Hematopoietic multipotent progenitor cell treated with erythropoietin and hydrocortisone succinate and interleukin-3 and kit ligand, for 8 days (in vitro differentiated cells): Measurements from ENCODE around the gene RAB28.
"Not testable (repeated sequence)": the region's sequence is repeated elsewhere in the genome, so short reads cannot be mapped to it uniquely, and the experiment has no call there.

Experiments used
- DNase-seq: peaks from one replicate; pipeline ENCODE4 v3.0.0-alpha.2; 2015

The RAB28 gene

DNA sequence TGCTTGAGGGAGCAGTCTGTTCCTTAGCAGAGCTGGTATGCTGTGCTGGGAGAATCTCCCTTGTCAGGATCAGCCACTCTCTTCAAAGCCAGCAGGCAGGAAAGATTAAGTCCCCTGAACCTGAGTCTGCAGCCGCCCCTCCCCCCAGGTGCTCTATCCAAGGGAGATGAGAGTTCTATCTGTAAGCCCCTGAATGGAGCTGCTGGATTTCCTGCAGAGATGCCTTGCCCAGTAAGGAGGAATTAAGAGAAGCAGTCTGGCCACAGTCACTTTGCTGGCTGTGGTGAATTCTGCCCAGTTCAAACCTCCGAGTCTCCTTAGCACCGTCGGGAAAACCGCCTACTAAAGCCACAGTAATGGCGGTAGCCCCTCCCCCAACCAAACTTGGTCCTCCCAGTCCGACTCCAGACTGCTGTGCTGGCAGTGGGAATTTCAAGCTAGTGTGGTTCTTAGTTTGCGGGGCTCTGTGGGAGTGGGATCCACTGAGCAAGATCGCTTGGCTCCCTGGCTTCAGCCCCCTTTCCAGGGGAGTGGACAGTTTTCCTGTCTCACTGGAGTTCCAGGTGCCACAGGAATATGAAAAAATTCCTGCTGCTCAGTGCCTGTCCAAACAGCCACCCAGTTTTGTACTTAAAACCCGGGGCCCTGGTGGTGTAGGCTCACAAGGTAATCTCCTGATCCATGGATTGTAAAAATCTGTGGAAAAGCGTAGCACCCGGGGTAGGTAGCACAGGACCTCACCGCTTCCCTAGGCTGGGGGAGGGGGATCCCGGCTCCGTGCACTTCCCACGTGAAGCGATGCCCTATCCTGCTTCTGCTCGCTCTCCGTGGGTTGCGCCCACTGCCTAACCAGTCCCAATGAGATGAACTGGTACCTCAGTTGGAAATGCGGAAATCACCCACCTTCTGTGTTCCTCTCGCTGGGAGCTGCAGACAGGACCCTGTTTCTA lies 38.0 kb downstream of the RAB28 start:
- DNase-seq: no peak

DNA sequence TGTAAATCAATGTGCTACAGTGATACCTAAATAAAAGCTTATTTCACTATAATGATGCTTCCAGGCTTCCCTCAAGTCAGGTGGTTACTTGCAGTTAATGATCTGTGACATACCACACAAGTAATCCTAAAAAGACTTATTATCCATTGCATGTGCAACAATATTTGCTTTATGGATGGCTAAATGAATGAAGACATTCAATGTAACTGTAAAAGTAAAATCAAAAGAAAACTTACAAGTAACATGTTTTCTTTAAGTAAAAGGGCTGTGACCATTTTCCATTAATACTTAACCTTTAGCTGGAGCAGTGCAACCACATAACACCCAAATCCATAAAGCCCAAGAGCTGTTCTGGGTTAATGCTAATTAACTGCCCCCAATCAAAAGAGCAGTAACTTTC lies 42.6 kb downstream of the RAB28 start:
- no peak for DNase-seq

DNA sequence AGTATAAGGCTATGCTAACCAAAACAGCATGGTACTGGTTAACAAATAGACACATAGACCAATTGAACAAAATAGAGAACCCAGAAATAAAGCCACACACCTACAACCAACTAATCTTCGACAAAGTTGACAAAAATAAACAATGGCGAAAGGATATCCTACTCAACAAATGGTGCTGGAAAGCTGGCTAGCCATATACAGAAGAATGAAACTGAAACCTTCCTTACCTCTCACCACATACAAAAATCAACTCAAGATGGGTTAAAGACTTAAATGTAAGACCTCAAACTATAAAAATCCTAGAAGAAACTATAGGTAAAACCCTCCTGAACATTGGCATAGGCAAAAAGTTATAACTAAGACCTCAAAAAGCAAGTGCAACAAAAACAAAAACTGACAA lies 47.2 kb downstream of the RAB28 start:
- no peak for DNase-seq

DNA sequence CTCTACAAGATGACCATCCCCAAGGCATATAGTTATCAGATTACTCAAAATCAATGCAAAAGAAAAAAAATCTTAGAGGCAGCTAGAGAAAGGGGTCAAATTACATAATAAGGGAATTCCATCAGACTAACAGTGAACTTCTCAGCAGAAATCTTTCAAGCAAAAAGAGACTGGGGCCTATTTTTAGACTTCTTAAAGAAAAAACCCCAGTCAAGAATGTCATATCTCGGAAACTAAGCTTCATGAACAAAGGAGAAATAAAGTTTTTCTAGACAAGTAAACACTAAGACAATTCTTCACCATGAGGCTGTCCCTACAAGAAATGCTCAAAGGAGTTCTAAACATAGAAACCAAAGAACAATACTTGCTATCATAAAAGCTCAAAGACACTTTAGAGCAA lies 51.7 kb downstream of the RAB28 start:
- no peak for DNase-seq

DNA sequence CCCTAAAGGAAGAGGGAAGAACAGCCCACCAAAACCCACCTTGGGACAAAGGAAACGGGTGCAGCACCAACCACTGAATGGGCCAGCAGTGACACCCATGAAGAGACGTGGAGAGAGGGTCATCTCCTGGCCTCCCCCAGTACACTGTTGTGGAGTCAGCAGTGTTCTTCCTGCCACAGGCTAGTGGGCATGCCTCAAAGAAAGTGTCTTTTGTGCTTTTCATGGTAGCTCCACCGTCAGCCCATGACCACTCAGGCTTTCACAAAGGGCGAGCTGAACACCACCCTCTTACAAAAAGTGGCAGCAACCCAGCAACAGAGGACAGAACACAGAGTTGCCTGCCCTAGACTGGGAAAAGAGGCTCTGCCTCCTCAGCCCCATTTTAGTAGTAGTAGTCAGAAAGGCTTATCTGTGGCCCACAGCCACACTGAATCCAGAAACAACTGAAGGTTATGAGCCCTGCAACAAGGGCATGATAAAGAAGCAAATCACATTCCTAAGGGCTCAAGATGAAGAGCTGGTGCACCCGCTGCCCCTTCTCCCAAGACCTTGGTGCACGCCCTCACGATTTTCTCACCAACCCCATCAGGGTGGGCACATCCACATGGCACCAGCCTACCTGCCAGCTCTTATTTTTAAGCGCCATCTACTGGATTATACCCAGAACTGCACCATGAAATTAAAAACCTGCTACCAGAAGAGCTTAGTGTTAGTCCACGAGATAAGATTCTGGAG lies 53.1 kb downstream of the RAB28 start:
- peak; percentile 60 for DNase-seq

DNA sequence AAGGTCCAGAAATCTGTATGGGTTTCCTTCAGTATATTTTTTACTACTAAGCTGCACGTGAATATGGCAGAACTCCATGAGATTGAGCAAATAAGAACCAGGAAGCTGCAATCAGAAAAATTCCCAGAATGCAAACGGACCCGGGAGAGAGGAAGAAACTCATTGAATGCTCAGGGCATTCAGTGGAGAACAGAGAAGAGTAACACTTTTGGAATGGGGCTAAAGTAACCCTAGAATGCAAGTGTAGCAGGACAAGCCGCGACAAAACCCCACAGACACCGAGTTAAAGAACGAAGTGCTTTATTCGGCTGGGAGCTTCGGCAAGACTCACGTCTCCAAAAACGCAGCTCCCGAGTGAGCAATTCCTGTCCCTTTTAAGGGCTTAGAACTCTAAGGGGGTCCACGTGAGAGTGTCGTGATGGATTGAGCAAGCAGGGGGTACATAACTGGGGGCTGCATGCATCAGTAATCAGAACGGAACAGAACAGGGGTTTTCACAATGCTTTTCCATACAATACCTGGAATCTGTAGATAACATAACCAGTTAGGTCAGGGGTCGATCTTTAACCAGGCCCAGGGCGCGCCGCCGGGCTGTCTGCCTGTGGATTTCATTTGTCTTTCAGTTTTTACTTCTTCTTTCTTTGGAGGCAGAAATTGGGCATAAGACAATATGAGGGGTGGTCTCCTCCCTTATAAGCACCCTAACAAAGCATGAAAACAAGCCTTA lies 56.4 kb downstream of the RAB28 start:
- no peak for DNase-seq

DNA sequence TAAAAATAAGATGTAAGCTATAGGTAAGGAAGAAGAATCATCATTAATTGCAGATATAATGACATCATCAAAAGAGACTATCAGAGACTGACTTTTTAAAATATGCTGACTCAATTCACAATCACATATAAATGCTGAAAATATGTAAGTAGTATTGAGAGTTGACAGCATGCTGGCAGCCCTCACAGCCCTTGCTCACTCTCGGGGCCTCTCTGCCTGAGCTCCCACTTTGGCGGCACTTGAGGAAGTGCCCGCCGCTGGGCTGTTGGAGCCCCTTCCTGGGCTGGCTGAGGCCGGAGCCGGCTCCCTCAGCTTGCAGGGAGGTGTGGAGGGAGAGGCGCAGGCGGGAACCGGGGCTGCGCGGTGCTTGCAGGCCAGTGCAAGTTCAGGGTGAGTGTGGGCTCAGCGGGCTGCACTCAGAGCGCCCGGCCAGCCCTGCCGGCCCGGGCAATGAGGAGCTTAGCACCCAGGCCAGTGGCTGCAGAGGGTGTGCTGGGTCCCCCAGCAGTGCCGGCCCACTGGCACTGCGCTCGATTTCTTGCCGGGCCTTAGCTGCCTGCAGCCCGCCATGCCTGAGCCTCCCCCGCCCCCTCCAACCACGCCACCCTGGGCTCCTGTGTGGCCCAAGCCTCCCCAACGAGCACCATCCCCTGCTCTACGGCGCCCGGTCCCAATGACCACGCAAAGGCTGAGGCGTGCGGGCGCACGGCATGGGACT lies 68.9 kb downstream of the RAB28 start:
- DNase-seq: no peak

DNA sequence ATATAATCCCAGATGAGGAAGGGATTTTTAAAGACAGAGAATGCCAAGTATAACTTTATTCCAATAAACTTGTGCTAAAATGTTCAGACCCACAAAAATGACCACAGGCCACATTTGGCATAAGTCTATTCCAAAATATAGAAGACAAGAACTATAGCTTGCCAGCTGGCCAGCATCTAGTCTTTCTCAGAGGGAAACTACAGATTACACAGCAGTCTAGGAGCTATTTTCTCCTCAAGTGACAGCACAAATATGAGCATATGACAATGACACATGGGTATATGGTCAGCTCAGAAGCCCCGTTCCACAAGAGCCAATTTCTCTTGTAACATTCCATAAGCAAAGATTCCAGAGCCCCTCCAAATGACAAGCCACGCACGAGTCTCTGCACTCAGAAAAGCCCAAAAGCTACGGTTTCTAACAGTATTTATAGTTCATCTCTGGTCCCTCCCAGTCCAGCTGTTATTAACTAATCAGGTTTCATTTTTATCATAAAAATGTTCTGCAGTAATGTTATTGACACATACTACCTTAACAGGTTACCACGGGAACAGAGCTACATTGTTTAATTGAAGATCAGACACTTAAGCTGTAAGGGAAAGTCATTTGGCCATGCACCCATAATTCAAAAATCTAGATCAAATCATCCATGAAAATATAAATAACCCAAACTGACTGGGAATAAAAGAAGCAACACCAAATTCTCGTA lies 70.3 kb downstream of the RAB28 start:
- DNase-seq: no peak

DNA sequence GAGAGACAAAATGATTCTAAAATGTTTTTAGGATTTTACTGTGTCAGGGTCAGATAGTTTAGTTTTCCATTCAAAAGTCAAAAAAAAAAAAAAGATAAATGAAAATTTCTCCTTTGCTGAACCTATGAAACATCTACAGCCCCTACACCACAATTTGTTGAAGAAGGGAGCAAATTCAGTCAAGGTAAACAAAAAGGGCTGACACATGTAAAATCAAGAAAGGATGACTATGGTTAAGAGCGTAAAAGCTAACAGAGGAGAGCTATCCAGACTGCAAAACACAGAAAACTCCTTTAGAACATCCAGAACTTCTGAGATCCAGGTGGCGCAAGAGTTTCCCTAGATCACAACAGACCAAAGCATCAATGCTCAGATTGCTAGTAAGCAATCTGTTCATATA lies 72.2 kb downstream of the RAB28 start:
- no peak for DNase-seq

DNA sequence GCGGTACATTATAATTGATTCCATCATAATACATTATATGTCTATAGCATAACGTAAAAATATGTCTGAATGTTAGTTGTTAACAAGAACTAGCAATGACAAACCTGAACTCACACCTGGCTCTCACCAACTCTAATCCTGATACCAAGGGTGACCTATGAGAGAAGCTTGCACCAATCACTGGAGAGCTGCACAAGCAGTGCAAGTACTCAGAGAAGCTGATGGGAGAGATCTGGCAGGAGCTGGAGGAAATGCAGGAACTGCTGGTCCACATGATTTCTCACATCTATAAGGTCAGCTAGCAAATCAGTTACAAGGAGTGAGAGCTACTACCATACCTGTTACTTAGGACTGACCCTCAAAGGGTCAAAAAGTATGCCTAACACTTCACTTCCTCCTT lies 74.8 kb downstream of the RAB28 start:
- no peak for DNase-seq

DNA sequence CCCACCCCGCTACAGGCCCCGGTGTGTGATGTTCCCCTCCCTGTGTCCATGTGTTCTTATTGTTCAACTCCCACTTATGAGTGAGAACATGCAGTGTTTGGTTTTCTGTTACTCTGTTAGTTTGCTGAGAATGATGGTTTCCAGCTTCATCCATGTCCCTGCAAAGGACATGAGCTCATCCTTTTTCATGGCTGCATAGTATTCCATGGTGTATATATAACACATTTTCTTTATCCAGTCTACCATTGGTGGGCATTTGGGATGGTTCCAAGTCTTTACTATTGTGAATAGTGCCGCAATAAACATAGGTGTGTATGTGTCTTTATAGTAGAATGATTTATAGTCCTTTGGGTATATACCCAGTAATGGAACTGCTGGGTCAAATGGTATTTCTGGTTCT lies 78.0 kb downstream of the RAB28 start:
- not testable (repeated sequence) for DNase-seq

DNA sequence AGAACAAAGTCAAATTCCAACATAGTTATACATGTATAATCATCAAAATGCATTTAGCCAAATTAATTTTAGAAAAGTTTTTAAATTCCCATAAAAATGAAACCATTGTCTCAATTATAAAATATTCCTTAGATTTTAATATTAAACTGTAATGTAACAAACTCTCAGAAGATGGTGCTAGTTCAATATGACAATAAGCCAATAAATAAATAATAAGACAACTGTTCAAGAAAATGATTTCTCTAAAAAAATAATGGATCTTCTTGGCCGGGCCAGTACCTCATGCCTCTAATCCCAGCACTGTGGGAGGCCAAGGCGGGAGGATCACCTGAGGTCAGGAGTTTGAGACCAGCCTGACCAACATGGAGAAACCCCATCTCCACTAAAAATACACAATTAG lies 80.3 kb downstream of the RAB28 start:
- no peak for DNase-seq

DNA sequence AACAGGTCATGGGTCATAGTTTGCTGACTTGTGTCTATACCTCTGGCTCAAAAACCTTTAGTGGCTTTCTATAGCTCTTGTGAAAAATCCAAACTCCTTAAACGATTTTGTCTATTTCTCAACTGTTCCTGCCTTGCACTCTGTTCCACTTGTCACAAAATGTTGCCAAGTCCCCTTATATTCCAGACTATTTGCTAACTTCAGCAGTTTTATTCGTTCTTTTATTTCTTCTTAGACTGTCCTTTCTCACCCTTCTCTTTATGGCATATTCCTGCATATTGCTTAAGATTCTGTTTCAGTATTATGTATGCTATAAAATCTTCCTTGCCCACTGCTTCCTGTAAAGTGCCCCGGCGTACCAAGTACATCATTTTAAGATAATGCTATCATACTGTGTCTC lies 80.8 kb downstream of the RAB28 start:
- no peak for DNase-seq

DNA sequence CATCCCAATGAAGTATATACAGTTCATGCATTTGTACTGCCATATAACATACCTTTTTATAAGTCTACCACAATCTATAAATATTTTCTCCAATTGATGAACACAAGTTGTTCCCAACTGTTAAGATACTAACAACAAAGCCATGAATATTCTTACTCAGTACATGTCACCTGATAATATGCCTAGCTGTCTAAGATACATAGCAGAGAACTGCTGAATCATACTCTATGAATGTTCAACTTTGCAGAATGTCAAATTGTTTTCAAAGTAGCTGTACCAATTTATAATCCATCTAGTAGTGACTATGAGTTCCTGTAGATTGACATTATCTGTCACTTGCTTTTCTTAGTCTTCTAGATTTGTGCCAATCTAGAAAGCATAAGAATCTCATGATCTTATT lies 84.9 kb downstream of the RAB28 start:
- no peak for DNase-seq

DNA sequence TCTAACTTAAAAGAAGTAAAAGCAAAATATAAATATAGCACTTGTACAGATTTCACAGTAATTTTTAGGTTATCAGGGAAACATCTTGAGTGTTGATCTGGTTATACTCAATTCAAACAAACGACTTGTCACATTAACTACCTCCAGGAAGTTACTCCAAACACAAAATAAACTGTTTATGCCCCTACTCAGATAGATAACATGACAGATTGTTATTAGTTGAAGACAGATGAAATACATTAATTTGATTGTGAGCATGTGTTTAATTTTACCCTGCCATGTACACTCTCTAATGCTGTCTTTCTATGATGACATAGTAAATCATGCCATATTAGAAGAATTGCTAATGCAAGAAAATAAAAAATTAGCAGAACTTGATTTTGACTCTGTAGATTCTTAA lies 88.0 kb downstream of the RAB28 start:
- DNase-seq: no peak

DNA sequence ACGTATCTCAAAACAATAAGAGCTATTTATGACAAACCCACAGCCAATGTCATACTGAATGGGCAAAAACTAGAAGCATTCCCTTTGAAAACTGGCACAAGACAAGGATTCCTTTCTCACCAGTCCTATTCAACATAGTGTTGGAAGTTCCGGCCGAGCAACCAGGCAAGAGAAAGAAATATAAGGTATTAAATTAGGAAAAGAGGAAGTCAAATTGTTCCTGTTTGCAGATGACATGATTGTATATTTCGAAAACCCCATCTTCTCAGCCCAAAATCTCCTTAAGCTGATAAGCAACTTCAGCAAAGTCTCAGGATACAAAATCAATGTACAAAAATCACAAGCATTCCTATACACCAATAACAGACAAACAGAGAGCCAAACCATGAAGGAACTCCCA lies 94.2 kb downstream of the RAB28 start:
- not testable (repeated sequence) for DNase-seq

DNA sequence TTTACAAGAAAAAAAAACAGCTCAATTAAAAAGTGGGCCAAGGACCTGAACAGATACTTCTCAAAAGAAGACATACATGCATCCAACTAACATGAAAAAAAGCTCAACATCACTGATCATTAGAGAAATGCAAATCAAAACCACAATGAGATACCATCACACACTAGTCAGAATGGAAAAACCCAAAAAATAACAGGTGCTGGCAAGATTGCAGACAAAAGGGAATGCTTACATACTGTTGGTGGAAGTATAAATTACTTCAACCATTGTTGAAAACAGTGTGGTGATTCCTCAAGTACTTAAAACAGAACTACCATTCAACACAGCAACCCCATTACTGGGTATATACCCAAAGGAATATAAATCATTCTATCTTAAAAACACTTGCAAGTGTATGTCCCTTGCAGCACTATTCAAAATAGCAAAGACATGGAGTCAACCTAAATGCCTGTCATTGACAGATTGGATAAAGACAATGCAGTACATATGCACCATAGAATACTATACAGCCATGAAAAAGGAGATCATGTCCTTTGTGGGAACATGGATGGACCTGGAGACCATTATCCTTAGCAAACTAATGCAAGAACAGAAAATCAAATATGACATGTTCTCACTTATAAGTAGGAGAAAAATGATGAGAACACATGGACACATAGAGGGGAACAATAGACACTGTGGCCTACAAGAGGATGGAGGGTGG lies 97.6 kb downstream of the RAB28 start:
- no peak for DNase-seq

DNA sequence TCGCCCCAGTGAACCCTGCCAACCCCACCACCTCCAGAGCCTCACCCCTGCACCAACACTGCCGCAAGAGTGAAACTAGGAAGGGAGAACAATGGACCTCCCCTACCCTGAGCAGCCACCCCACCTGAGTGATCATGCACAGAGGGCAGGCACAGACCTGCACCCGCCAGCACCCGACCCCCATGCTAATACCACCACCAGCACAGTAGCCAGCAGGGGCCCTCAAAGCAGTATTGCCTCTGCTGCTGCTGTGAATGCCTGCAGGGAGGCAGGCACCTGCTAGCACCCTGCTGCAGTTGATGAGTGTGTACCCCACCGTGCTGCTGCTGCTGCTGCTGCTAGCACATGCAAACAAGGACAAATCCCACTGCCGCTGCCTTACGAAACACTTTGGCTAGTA lies 100.1 kb downstream of the RAB28 start:
- no peak for DNase-seq

DNA sequence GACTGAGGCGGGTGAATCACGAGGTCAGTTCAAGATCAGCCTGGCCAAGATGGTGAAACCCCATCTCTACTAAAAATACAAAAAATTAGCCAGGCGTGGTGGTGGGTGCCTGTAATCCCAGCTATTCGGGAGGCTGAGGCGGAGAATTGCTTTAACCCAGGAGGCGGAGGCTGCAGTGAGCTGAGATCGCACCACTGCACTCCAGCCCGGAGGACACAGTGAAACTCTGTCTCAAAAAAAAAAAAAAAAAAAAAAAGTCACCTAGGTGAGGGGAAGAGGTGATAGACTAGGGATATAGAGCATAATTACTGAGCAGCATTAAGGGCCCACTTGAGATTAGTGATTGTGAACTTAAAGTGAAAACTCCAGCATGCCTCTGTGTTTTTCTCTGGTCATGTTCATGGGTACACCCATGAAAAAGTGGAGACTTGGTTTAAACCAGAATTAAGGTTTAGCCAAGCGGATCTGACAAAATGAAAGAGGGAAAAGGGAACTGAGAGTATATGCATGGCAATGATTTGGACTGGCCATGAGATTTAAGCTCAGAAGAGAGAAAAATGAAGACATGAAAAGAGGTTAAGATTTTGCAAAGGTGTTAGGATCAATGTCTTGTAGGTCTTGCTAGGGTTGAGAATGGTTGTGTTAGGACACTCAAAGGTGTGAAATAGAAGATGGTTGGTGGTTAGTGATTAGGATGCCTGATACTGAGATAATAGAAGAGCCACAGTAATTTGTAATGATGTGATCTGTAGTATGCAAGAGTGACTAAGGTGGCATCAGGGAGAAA lies 105.0 kb downstream of the RAB28 start:
- no peak for DNase-seq

DNA sequence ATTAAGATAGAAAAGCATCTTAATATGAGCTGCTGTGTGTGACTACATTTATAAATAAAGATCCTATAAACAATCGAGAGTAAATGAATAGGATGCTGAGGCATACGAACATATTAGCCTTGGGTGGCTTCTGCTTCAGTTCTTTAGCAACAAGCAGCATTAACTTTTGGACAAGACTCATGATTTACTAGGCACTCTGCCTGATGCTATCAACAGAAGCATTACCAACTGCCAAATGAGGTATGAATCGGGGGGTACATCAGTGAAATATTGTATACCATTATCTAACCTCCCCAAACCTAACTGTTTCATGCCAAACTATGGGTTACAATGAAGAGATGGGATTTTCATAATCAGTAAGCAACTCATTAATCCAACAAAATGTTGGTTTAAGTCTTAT lies 113.1 kb downstream of the RAB28 start:
- DNase-seq: no peak

DNA sequence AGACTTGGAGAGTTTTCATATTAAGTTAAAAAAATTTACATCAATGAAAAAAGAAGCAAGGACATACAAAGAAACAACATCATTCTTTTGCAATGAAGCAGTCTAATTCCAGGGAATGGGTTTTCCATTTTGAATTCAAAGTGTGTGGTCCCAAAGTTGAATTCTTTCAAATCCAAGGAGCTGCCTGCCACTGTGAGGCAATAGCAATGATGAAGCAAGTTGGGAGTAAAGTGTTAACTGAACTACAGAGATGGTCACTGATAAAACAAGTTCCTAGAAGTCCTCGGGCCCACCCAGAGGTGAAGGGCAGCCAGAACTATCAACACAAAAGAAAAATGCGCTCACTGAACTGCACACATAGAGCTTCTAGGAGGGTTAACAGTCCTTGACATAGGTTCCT lies 115.9 kb downstream of the RAB28 start:
- DNase-seq: peak; percentile 86
